Raji (cell line): ENCODE measurements around the gene DCUN1D2.
A peak's percentile ranks its signal among the peaks of the same experiment; 100 is the strongest.

ENCODE experiments used
- POLR2A ChIP-seq: IDR thresholded peaks from 2 replicates; pipeline ENCODE4 v1.6.1; 2011; ENCODE audit warnings: low read depth, low read length, control low read depth; ENCODE audit not compliant: insufficient read depth

The DCUN1D2 gene

DNA sequence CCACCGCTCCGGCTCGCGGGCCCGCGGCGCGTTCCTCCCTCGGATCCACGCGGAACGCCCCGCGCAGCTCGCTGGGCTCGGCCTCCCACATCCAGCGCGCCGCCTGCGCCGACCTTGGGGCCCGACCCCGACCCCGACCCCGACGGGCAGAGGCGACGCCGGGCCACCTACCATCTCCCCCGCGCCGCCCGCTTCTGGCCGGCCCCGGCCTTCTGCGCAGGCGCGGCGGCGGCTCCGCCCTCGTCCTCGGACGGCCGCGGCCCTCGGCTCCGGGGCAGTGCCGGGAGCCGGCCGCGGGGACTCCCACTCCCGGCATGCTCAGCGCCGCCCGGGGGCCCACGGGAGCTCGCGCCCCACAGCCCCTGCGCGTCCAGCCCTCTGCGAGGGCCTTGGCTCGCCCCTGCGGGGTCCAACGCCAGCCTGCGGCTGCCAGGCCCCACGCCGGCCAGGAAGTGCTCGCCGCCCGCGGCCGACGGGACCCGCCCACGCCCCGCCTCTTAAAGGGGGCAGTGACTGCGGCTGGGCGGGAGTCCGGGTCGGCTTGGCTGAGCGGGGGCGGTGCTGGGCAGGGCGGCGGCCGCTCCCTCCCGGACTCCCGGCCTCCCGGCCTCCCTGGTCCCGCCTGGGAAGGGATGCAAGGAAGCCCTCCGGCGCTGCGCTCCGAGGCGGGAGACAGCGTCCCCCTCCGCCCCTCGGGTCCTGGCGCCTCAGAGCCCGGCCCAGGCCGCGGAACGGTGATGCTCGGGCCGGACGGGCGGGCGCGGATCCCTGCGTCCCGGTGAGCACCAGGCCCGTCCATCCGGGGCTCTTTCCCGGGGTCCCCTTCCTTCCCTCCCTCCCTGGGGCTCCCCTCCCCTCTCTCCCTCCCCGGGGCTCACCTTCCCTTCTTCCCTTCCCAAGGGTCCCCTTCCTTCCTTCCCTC lies at the start of gene DCUN1D2:
Gene DCUN1D2 (minus strand): TSS at position 216 of the 922 bp plus-strand sequence. CDS start 42 bp downstream, at position 174.
- peak; percentile 68 for TF ChIP-seq POLR2A

DNA sequence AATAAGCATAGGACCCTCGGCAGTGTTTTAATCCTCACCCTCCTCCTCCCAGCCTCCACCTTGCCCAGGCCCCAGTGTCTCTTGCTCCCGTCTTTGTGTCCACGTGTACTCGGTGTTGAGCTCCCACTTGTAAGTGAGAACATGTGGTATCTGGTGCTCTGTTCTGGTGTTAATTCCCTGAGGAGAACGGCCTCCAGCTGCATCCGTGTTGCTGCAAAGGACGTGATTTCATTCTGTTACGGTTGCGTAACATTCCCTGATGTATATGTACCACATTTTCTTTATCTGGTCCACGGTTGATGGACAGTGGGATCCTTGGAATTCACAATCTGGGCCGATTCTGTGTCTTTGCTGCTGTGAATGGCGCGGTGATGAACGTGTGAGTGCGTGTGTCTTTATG lies 49.3 kb upstream of the DCUN1D2 start:
- TF ChIP-seq POLR2A, result no peak

DNA sequence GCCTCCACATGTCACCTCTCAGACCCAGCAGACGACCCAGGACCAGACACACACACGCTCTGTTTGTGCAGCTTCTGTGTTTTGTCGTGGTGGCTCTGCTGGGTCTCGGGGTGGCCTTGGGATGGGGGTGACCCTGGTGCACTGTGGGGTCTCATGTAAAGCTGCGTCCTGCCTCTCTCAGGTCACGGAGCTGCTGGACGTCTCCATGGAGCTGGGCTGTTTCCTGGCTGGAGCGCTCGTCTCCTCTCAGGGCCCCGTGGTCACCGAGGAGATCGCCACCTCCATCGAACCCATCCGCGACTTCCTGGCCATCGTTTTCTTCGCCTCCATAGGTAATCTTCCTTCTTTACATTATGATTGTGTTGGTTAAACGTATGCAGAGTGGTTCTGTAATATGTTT lies 48.7 kb upstream of the DCUN1D2 start:
- no peak for TF ChIP-seq POLR2A

DNA sequence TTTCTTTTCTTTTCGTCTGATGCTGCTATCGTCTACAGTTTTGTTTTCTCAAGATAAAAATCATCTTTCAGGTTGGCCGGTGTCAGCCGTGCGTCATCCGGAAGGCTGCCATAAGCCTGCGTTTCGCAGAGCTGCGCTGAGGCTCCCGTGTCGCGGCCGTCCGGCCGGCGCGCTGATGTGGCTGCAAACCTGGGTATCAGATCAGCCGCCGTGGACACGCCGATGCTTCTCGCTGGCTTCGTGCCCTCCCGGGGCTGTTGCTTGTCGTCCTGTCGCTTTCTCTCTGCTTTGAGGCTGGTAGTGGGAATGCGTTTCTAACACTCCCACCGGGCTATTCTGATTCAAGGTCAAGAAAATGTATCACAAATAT lies 48.2 kb upstream of the DCUN1D2 start:
- no peak for TF ChIP-seq POLR2A

DNA sequence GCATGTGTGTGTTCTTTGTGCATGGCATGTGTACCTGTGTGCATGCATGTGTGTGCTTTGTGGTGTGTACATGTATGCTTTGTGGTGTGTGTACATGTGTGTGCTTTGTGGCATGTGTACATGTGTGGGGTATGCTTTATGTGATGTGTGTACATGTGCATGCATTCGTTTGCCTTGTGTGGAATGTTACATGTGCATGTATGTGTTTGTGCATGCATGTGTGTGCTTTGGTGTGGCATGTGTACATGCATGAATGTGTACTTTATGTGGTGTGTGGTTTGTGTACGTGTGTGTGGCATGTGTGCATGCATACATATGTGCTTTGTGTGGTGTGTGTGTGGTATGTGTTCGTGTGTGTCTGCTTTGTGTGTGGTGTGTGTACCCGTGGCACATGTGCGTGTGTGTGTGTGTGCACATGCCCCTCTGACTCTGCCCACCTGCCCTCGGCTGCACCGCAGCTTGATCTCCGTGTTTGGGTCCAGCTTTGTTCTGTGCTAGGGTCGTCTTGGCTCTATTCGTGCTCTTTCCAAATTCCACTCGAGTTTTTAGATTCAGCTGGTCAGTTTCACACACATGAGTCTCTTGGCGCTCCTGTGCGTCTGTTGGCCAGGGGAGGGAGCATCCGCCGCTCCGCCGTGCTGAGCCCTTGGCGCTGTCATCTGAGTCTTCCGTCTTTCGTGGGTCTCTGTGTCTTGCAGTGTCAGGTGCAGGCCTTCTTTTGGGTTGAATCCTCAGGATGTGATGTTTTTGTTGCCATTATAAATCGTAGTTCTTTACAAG lies 47.6 kb upstream of the DCUN1D2 start:
- no peak for TF ChIP-seq POLR2A

DNA sequence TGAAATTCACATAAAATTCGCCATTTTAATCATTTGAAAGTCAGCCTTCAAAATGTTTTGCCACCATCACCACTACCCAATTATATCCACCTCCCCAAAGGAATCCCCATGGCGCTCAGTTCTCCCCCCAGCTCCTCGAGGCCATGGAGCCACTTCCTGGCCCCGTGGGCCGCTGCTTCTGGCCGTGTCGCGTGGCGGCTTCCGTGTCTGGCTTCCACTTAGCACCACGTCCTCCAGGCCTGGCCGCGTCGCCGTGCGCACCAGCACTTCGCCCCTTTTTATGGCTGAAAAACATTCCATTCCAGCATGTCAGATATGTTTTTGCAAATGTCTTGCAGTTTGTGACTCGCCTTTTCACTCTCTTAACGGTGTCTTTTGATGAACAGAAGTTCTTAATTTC lies 46.7 kb upstream of the DCUN1D2 start:
- TF ChIP-seq POLR2A, result no peak

DNA sequence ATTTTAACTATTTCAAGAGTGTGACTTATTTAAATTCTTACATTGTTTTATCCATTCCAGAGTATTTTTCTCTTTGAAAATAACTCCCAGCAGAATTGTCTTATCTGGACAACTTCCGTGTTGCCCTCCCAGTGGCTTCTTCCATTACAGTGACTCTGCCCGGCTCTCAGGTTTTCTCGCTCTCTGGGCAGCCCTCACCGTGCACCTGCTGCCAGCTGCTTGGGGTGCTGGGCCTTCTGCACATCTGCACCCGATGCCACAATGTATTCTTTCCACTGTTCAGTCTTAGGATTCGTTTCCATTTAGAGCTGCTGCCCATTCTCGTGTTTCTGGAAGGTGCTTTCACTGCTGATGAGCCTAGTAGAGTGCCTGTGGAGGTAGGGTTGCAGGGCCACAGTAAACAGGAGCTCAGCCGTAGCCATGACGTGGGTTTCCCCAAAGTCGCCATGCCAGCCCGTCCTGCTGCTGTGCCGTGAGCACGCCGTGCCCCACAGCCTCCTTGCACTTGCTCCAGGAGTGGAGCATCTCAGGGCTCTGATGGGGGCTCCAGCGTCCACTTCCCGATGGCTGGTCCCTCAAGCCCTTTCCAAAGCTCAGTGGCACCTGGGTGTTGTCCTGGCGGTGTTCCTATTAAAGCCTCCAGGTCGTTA lies 46.1 kb upstream of the DCUN1D2 start:
- no peak for TF ChIP-seq POLR2A

DNA sequence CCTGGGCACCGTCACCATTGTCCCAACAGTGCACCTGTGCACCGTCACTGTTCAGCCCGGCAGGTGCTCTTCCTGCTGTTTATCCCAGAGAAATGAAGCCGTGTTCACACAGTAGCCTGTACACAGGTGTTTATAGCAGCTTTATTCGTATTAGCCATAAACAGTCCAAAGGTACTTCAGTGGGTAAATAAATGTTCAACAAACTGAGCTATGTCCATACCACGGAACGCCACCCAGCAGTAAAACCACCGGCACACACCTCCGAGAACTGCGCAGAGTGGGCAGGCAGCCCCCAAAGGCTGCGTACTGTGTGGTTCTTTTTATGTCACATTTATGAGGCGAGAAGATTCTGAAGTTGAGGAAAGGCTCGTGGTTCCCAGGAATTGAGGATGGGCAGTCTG lies 44.9 kb upstream of the DCUN1D2 start:
- no peak for TF ChIP-seq POLR2A

DNA sequence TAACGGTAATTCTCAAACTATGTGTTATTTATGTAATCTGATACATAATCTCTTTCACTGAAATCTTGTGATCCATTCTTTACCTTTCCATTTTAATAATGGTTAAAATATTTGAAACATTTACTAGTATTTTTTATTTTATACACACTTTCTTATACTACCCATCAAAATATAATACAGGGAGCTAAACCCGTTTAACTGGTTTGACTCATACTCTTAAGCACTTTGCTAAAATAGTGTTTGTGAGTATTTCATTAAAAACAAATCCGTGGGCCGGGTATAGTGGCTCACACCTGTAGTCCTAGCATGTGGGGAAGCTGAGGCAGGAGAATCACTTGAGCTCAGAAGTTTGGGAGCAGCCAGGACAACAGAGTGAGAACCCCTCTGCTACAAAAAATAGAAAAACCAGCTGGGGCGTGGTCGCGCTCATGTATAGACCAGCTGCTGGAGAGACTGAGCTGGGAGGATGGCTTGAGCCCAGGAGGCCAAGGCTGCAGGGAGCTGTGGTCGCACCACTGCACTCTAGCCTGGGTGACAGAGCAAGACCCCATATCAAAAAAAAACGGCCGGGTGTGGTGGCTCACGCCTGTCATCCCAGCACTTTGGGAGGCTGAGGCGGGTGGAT lies 43.8 kb upstream of the DCUN1D2 start:
- TF ChIP-seq POLR2A, result no peak

DNA sequence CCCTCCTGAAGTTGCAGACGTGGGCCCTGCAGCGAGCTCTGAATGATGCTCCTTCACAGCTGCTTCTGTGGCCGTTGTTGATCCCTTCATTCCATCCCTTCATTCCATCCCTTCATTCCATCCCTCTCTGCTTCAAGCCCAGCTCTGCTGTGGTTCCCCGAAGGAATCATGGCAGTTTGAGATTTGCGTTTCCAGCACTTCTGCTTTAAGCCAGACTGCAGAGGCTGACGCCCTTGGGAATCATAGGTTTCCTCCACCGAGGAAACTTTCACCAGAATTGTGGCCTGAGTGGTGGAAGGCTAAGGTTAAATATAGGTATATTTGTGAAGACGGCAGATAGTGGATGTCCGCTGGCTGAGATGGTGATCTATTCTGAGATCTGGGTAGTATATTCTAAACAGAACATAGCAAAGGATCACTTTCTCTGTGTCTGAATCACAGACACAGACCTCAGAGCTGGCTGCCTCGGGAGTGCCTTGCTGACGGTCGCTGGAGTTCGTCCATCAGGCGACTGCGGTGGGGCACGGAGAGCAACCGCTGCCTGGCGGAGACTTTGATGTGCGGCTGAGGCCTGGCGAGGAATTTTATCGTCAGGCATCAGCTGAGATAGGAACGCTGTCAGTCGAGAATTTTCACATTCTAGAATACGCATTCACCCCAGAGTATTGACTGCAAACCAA lies 42.8 kb upstream of the DCUN1D2 start:
- no peak for TF ChIP-seq POLR2A

DNA sequence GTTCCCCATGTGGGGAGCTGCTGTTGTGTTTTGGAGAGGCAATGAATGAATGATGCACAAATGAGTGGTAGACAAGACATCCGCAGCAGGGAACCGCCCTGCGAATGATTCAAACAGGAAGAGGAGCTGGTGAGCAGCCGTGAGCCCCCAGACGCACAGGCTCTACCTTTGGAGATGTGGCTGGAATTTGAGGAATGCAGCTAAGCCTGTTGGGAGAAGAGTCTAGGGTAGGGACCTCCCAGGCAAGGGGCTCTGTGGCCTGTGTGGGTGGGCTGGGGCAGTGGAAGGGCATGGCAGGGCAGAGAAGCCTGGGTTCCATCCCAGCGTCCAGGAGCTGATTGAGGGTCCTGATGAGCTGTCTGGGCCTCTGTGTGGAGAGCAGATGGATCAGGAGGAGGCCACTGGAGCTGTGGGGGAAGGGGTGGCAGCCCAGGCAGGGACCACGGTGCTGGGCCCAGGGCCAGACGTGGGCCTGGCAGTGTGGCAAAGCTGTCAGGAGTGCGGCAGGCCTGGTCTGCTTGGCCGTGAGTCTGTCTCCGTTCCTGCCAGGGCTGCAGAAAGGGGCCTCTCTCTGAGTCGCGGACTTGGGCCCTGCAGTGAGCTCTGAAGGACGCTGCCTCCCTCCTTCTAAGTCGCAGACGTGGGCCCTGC lies 41.8 kb upstream of the DCUN1D2 start:
- no peak for TF ChIP-seq POLR2A

DNA sequence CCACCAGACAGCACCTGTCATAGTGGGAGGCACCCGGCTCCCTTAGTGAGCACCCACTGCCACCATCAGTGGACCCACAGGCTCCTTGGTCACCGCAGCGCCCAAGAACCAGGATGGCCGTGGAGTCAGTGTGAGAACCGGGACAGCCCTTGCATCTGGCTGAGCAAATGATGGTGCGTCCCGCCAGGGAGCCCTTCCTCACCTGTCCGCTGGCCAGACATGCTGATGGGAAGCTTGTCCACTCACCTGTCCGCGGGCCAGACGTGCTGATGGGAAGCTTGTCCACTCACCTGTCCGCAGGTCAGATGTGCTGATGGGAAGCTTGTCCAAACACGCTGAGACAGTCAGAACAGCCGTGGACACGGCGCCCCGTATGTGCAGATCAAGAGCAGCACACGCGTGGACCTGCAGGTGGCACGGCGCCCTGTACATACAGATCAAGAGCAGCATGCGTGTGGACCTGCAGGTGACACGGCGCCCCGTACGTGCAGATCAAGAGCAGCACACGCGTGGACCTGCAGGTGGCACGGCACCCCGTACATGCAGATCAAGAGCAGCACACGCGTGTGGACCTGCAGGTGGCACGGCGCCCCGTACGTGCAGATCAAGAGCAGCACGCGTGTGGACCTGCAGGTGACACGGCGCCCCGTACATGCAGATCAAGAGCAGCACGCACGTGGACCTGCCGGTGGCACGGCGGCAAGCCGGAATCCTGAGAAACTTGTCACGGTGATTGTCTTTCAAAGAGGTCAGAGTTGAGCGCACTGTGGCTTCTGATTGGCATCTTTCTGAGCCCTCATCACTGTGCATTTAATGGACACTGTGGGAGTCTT lies 40.7 kb upstream of the DCUN1D2 start:
- TF ChIP-seq POLR2A, result no peak

DNA sequence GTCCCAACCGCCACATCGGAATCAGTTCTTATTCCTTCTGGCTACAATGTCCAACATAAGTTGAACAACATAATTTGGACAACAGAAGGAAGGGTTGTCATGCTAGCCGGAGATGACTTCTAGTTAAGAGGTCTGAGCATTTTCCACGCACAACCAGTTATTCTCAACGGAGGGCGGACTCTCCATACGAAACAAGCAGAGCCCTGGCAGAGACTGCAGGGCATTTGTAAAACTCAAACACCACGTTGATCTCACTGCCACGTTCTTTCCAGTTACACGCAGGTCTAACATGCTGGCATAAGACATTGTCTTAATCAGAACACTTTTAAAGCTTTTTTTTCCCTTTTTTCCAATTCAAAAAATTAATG lies 38.3 kb upstream of the DCUN1D2 start:
- TF ChIP-seq POLR2A, result no peak
